Esophagus squamous epithelium (tissue), 5 donors: ENCODE data around the gene CIDEC. TPM values are rescaled to one million over a fixed set of nuclear protein-coding genes. Genes with fewer than 3 reads are reported as not detected.
A peak's percentile ranks its signal among the peaks of the same experiment; 100 is the strongest.

Experiments used
- DNase-seq: peaks from one replicate; lab custom pipeline; 2025; lab: John Stamatoyannopoulos, UW
- H3K27ac ChIP-seq, 4 donors: fragments of 200-600 bp; sonication (generic); one replicate each; pipeline ENCODE4 v1.5.1; 2016 to 2019; ENCODE audit warnings: mild to moderate bottlenecking in 1 of 4
- H3K27me3 ChIP-seq, 4 donors: fragments of 200-600 bp; sonication (generic); 1 replicate in 3 of 4; 2 replicates in 1 of 4; pipeline versions ENCODE4 v1.5.1 to v1.6.0; 2017 to 2021; ENCODE audit warnings: antibody characterized with exemption in 1 of 4
- H3K36me3 ChIP-seq, 3 donors: fragments of 200-600 bp; sonication (generic); one replicate each; pipeline ENCODE4 v1.5.1; 2016 to 2019
- H3K4me1 ChIP-seq, 3 donors: fragments of 200-600 bp; sonication (generic); one replicate each; pipeline ENCODE4 v1.5.1; 2017 to 2019
- H3K4me3 ChIP-seq, 4 donors: fragments of 200-600 bp; sonication (generic); 1 replicate in 3 of 4; 2 replicates in 1 of 4; pipeline ENCODE4 v1.5.1; 2016 to 2019; ENCODE audit warnings: mild to moderate bottlenecking in 2 of 4, moderate library complexity in 1 of 4
- H3K9me3 ChIP-seq, 3 donors: fragments of 200-600 bp; sonication (generic); one replicate each; pipeline ENCODE4 v1.5.1; 2016 to 2019
- CTCF ChIP-seq, 6 experiments: fragments of 450-650 bp in 4 of 6; fragments of 200-600 bp in 2 of 6; sonication (generic) in 2 of 6; IDR thresholded peaks; one replicate each; pipeline ENCODE4 v1.5.1; 2016 to 2019; ENCODE audit warnings: antibody characterized with exemption in 6 of 6, mild to moderate bottlenecking in 4 of 6, moderate library complexity in 4 of 6
- POLR2A ChIP-seq, 4 donors: fragments of 450-650 bp; IDR thresholded peaks; one replicate each; pipeline ENCODE4 v1.6.1; 2017; ENCODE audit warnings: antibody characterized with exemption in 4 of 4, mild to moderate bottlenecking in 4 of 4, moderate library complexity in 3 of 4
- WGBS, 2 donors: methylation state at CpG; one replicate each; pipeline ENCODE4 v1.1.5; 2018; 5-methylcytosine and 5-hydroxymethylcytosine counted together
- intact Hi-C: fragments of 100-400 bp; cut with DNase I; formaldehyde crosslinking; loops from one replicate; pipeline ENCODE4 v1.15.0; 2022
- total RNA-seq, 4 donors: library from RNA; depleted of rRNA; stranded (reverse); fragments of >200 nt; gene quantifications; one replicate each; pipeline ENCODE4 v1.1.0, GENCODE V29; 2016
- donor health status: DM: yes; HTN: yes; CAD: no.

Gene CIDEC
- not detected for total RNA-seq

GRCh38 chr3:9879830-9880549 lies at the start of gene CIDEC:
TSS of gene CIDEC (minus strand) at chr3:9880253. CDS start at chr3:9878486, 1,767 bp downstream.
- intact Hi-C loops, result no loop called here
- WGBS, 2 donors, result 73 to 93% methylated on average over 4 of the region's 7 CpGs
- H3K4me1 ChIP-seq, result peaks cover 0 to 13% (median 3%) of the 10 kb centered on the region in 3 donors
- H3K4me3 ChIP-seq, result no peak within 1 kb of the TSS
- no peaks in the 10 kb centered on the region for H3K36me3 ChIP-seq
- no peaks in the 10 kb centered on the region for H3K9me3 ChIP-seq
- DNase-seq, result no peak
- no peaks in the 10 kb centered on the region for H3K27me3 ChIP-seq
- no peak within 1 kb of the TSS for H3K27ac ChIP-seq
- TF ChIP-seq CTCF (IDR thresholded peaks at IDR 0.05) (no peak), POLR2A (IDR thresholded peaks at IDR 0.05) (no peak)

GRCh38 chr3:9928158-9928557 lies 48.1 kb upstream of the CIDEC start:
- DNase-seq, result no peak
- Histone ChIP-seq H3K36me3 (peaks cover 0 to 78% (median 0%) of the 10 kb centered on the region in 3 donors), H3K27ac (no peak overlapping the region), H3K4me3 (no peak overlapping the region), H3K27me3 (no peaks in the 10 kb centered on the region), H3K9me3 (no peaks in the 10 kb centered on the region), H3K4me1 (peaks cover 0 to 16% (median 8%) of the 10 kb centered on the region in 3 donors)
- WGBS, 2 donors, result 91 to 100% methylated on average over 5 of the region's 23 CpGs
- intact Hi-C loops, result no loop called here
- TF ChIP-seq CTCF (IDR thresholded peaks at IDR 0.05) (no peak), POLR2A (IDR thresholded peaks at IDR 0.05) (no peak)

- peak overlapping the region in 3 of 4 donors; percentile 59 to 79 (median 63) for H3K4me3 ChIP-seq
- no peak for DNase-seq
- no peaks in the 10 kb centered on the region for H3K9me3 ChIP-seq
- TF ChIP-seq CTCF (IDR thresholded peaks at IDR 0.05), result no peak
- no peak for TF ChIP-seq POLR2A (IDR thresholded peaks at IDR 0.05)
- peaks cover 0 to 32% (median 0%) of the 10 kb centered on the region in 3 donors for H3K36me3 ChIP-seq
- 94 to 95% methylated on average over 7 of the region's 8 CpGs for WGBS, 2 donors
- peaks cover 37 to 57% (median 46%) of the 10 kb centered on the region in 3 donors for H3K4me1 ChIP-seq
- no peaks in the 10 kb centered on the region for H3K27me3 ChIP-seq
- peak overlapping the region in 3 of 4 donors; percentile 86 to 97 (median 94) for H3K27ac ChIP-seq
- intact Hi-C loops, result no loop called here
Observed at GRCh38 chr3:9918261-9919038, 38.4 kb upstream of the CIDEC start.

GRCh38 chr3:9917820-9918219 lies 37.8 kb upstream of the CIDEC start:
- Histone ChIP-seq H3K4me3 (peak overlapping the region; percentile 50 to 79 (median 61)), H3K27me3 (no peaks in the 10 kb centered on the region), H3K27ac (peak overlapping the region; percentile 86 to 97 (median 94)), H3K36me3 (peaks cover 0 to 27% (median 0%) of the 10 kb centered on the region in 3 donors), H3K4me1 (peaks cover 42 to 63% (median 47%) of the 10 kb centered on the region in 3 donors), H3K9me3 (no peaks in the 10 kb centered on the region)
- intact Hi-C loops, result no loop called here
- TF ChIP-seq CTCF (IDR thresholded peaks at IDR 0.05) (no peak), POLR2A (IDR thresholded peaks at IDR 0.05) (no peak)
- DNase-seq, result no peak
- 70% methylated on average over 7 of the region's 10 CpGs; no CpG with 5 or more reads in 1 of the 2 donors for WGBS, 2 donors
